ENCODE data around the gene ARMC9. TPM values are rescaled to one million over a fixed set of nuclear protein-coding genes. Genes with fewer than 3 reads are reported as not detected.
A peak's percentile ranks its signal among the peaks of the same experiment; 100 is the strongest.

Gene ARMC9
- total and polyA plus RNA-seq, 2 of the 13 experiments (the other 11 are each of a cell fraction or from before 2014, with no cell fraction given), result 9.1 to 12.8 TPM

- TF ChIP-seq ZNF512 (CRISPR knock-in tag; IDR thresholded peaks at IDR 0.05) (peak; percentile 77; the same call in 1 of the 2 replicates), PLRG1 (conservative IDR thresholded peaks at IDR 0.05) (no peak), KDM1A (CRISPR knock-in tag; IDR thresholded peaks at IDR 0.05) (no peak), TEAD3 (CRISPR knock-in tag; optimal IDR thresholded peaks at IDR 0.05; ENCODE audit: borderline replicate concordance) (peak; percentile 87), ZNF607 (CRISPR knock-in tag; IDR thresholded peaks at IDR 0.05; ENCODE audit: borderline replicate concordance) (peak; percentile 63; the same call in 1 of the 2 replicates), PHB2 (IDR thresholded peaks at IDR 0.05; ENCODE audit: partially characterized antibody) (no peak), MZF1 (CRISPR knock-in tag; IDR thresholded peaks at IDR 0.05; ENCODE audit: borderline replicate concordance) (no peak), ZMYM4 (CRISPR knock-in tag; IDR thresholded peaks at IDR 0.05) (peak; percentile 67), ZNF329 (CRISPR knock-in tag; IDR thresholded peaks at IDR 0.05; ENCODE audit: low read depth) (no peak), ZNF20 (CRISPR knock-in tag; IDR thresholded peaks at IDR 0.05) (no peak), CBFB (CRISPR knock-in tag; IDR thresholded peaks at IDR 0.05) (peak; percentile 67; the same call in 1 of the 2 replicates), CREM (IDR thresholded peaks at IDR 0.05) (no peak), CREM (CRISPR knock-in tag; IDR thresholded peaks at IDR 0.05) (no peak), NFRKB (IDR thresholded peaks at IDR 0.05) (no peak), ZNF24 (IDR thresholded peaks at IDR 0.05) (no peak), ZNF431 (CRISPR knock-in tag; IDR thresholded peaks at IDR 0.05; ENCODE audit: borderline replicate concordance, low read depth) (peak; percentile 35; the same call in 1 of the 2 replicates), PHF8 (CRISPR knock-in tag; IDR thresholded peaks at IDR 0.05) (peak; percentile 42), GTF2F1 (IDR thresholded peaks at IDR 0.05; ENCODE audit: low read length) (no peak), KLF16 (CRISPR knock-in tag; IDR thresholded peaks at IDR 0.05) (no peak), ZFP90 (CRISPR knock-in tag; IDR thresholded peaks at IDR 0.05; ENCODE audit: borderline replicate concordance) (peak; percentile 8; the same call in 1 of the 2 replicates), ZNF136 (CRISPR knock-in tag; IDR thresholded peaks at IDR 0.05; ENCODE audit: low read depth) (0 out of 2 replicates have a peak, but pooled peaks have one; percentile 75), MTA1 (CRISPR knock-in tag; IDR thresholded peaks at IDR 0.05; ENCODE audit: borderline replicate concordance) (peak; percentile 50; the same call in 1 of the 2 replicates)
- TF ChIP-seq, protein P1, sequence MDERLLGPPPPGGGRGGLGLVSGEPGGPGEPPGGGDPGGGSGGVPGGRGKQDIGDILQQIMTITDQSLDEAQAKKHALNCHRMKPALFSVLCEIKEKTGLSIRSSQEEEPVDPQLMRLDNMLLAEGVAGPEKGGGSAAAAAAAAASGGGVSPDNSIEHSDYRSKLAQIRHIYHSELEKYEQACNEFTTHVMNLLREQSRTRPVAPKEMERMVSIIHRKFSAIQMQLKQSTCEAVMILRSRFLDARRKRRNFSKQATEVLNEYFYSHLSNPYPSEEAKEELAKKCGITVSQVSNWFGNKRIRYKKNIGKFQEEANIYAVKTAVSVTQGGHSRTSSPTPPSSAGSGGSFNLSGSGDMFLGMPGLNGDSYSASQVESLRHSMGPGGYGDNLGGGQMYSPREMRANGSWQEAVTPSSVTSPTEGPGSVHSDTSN (CRISPR knock-in tag; IDR thresholded peaks at IDR 0.05), result no peak
- TF ChIP-seq, protein P2, sequence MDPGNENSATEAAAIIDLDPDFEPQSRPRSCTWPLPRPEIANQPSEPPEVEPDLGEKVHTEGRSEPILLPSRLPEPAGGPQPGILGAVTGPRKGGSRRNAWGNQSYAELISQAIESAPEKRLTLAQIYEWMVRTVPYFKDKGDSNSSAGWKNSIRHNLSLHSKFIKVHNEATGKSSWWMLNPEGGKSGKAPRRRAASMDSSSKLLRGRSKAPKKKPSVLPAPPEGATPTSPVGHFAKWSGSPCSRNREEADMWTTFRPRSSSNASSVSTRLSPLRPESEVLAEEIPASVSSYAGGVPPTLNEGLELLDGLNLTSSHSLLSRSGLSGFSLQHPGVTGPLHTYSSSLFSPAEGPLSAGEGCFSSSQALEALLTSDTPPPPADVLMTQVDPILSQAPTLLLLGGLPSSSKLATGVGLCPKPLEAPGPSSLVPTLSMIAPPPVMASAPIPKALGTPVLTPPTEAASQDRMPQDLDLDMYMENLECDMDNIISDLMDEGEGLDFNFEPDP (CRISPR knock-in tag; conservative IDR thresholded peaks at IDR 0.05), result no peak
- TF ChIP-seq, protein P3, sequence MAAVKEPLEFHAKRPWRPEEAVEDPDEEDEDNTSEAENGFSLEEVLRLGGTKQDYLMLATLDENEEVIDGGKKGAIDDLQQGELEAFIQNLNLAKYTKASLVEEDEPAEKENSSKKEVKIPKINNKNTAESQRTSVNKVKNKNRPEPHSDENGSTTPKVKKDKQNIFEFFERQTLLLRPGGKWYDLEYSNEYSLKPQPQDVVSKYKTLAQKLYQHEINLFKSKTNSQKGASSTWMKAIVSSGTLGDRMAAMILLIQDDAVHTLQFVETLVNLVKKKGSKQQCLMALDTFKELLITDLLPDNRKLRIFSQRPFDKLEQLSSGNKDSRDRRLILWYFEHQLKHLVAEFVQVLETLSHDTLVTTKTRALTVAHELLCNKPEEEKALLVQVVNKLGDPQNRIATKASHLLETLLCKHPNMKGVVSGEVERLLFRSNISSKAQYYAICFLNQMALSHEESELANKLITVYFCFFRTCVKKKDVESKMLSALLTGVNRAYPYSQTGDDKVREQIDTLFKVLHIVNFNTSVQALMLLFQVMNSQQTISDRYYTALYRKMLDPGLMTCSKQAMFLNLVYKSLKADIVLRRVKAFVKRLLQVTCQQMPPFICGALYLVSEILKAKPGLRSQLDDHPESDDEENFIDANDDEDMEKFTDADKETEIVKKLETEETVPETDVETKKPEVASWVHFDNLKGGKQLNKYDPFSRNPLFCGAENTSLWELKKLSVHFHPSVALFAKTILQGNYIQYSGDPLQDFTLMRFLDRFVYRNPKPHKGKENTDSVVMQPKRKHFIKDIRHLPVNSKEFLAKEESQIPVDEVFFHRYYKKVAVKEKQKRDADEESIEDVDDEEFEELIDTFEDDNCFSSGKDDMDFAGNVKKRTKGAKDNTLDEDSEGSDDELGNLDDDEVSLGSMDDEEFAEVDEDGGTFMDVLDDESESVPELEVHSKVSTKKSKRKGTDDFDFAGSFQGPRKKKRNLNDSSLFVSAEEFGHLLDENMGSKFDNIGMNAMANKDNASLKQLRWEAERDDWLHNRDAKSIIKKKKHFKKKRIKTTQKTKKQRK (IDR thresholded peaks at IDR 0.05; ENCODE audit: low read length), result no peak
Measured at GRCh38 chr2:231411831-231412617, 213.6 kb downstream of the ARMC9 start (continued).

Data from HepG2 (cell line).